Neutrophil (primary cell): Measurements from ENCODE around the gene CIRBP.
"Not testable (repeated sequence)": the region's sequence is repeated elsewhere in the genome, so short reads cannot be mapped to it uniquely, and the experiment has no call there.

ENCODE experiments used
- H3K27ac ChIP-seq: fragments of 200-600 bp; sonication (generic); 2 replicates; pipeline ENCODE4 v1.5.1; 2016; ENCODE audit warnings: mild to moderate bottlenecking, moderate library complexity
- H3K27me3 ChIP-seq: fragments of 200-600 bp; sonication (generic); 2 replicates; pipeline ENCODE4 v1.6.0; 2016; ENCODE audit warnings: mild to moderate bottlenecking
- H3K36me3 ChIP-seq: fragments of 200-600 bp; sonication (generic); 2 replicates; pipeline ENCODE4 v1.5.1; 2017
- H3K4me1 ChIP-seq, 2 experiments: fragments of 200-600 bp in 1 of 2; sonication (generic) in 1 of 2; 1 replicate in 1 of 2; 2 replicates in 1 of 2; pipeline versions ENCODE4 v1.5.1 to v1.6.1; 2013 to 2016; ENCODE audit warnings: low read depth in 1 of 2, low read length in 1 of 2, mild to moderate bottlenecking in 1 of 2, moderate library complexity in 1 of 2; ENCODE audit not compliant: control insufficient read depth in 1 of 2, insufficient read depth in 1 of 2
- H3K4me3 ChIP-seq, 2 experiments: fragments of 200-600 bp in 1 of 2; sonication (generic) in 1 of 2; 1 replicate in 1 of 2; 2 replicates in 1 of 2; pipeline ENCODE4 v1.5.1; 2013 to 2016; ENCODE audit warnings: low read depth in 1 of 2, low read length in 1 of 2, mild to moderate bottlenecking in 1 of 2, moderate library complexity in 1 of 2
- H3K9me3 ChIP-seq: fragments of 200-600 bp; sonication (generic); 2 replicates; pipeline ENCODE4 v1.5.1; 2016
- CTCF ChIP-seq: fragments of 200-600 bp; sonication (generic); IDR thresholded peaks from 2 replicates; pipeline ENCODE4 v1.5.1; 2016; ENCODE audit warnings: antibody characterized with exemption

CIRBP gene

GRCh38 chr19:1241417-1242095 is 27.6 kb upstream of the CIRBP start, which contains the start of gene ATP5F1D:
TSS of gene ATP5F1D (plus strand) at chr19:1241751. CDS start at chr19:1241851, 100 bp downstream.
- TF ChIP-seq CTCF = peak; percentile 44
- H3K9me3 ChIP-seq = no peaks in the 10 kb centered on the region
- peak within 1 kb of the TSS; percentile 74 for H3K27ac ChIP-seq
- H3K4me3 ChIP-seq = peak within 1 kb of the TSS; percentile 65 to 67
- H3K27me3 ChIP-seq = peaks cover 44% of the 10 kb centered on the region
- H3K4me1 ChIP-seq = peaks cover 52 to 63% of the 10 kb centered on the region in 2 experiments
- H3K36me3 ChIP-seq = no peaks in the 10 kb centered on the region

GRCh38 chr19:1243768-1244692 is 25.1 kb upstream of the CIRBP start:
- peak overlapping the region; percentile 85 for H3K27ac ChIP-seq
- peaks cover 20% of the 10 kb centered on the region for H3K27me3 ChIP-seq
- H3K4me1 ChIP-seq = peaks cover 56 to 68% of the 10 kb centered on the region in 2 experiments
- peak overlapping the region; percentile 37 to 51 for H3K4me3 ChIP-seq
- H3K9me3 ChIP-seq = no peaks in the 10 kb centered on the region
- peak; percentile 90 for TF ChIP-seq CTCF
- H3K36me3 ChIP-seq = no peaks in the 10 kb centered on the region

GRCh38 chr19:1244693-1245451 is 24.3 kb upstream of the CIRBP start:
- Histone ChIP-seq H3K4me1 (peaks cover 56 to 67% of the 10 kb centered on the region in 2 experiments), H3K27ac (peak overlapping the region; percentile 85), H3K36me3 (peaks cover 3% of the 10 kb centered on the region), H3K27me3 (peaks cover 12% of the 10 kb centered on the region), H3K4me3 (peak overlapping the region; percentile 37 to 51), H3K9me3 (no peaks in the 10 kb centered on the region)
- TF ChIP-seq CTCF = no peak

GRCh38 chr19:1245494-1246264 is 23.5 kb upstream of the CIRBP start:
- H3K36me3 ChIP-seq = peaks cover 10% of the 10 kb centered on the region
- peak overlapping the region in 1 of 2 experiments; percentile 51 for H3K4me3 ChIP-seq
- H3K27me3 ChIP-seq = peaks cover 4% of the 10 kb centered on the region
- peaks cover 51 to 59% of the 10 kb centered on the region in 2 experiments for H3K4me1 ChIP-seq
- H3K27ac ChIP-seq = peak overlapping the region; percentile 85
- no peak for TF ChIP-seq CTCF
- H3K9me3 ChIP-seq = no peaks in the 10 kb centered on the region

GRCh38 chr19:1246265-1247087 is 22.7 kb upstream of the CIRBP start:
- peaks cover 18% of the 10 kb centered on the region for H3K36me3 ChIP-seq
- peaks cover 43 to 51% of the 10 kb centered on the region in 2 experiments for H3K4me1 ChIP-seq
- H3K27ac ChIP-seq = peak overlapping the region; percentile 85
- not testable (repeated sequence) for H3K4me3 ChIP-seq, H3K9me3 ChIP-seq, H3K27me3 ChIP-seq
